CD4-positive, alpha-beta T cell treated with Interleukin-15 for 1 hour (primary cell): ENCODE results near the gene CCDC15.
A peak's percentile ranks its signal among the peaks of the same experiment; 100 is the strongest.

Experiments
- DNase-seq: peaks from one replicate; pipeline ENCODE4 v3.0.0-alpha.2; 2020

The CCDC15 gene, protein sequence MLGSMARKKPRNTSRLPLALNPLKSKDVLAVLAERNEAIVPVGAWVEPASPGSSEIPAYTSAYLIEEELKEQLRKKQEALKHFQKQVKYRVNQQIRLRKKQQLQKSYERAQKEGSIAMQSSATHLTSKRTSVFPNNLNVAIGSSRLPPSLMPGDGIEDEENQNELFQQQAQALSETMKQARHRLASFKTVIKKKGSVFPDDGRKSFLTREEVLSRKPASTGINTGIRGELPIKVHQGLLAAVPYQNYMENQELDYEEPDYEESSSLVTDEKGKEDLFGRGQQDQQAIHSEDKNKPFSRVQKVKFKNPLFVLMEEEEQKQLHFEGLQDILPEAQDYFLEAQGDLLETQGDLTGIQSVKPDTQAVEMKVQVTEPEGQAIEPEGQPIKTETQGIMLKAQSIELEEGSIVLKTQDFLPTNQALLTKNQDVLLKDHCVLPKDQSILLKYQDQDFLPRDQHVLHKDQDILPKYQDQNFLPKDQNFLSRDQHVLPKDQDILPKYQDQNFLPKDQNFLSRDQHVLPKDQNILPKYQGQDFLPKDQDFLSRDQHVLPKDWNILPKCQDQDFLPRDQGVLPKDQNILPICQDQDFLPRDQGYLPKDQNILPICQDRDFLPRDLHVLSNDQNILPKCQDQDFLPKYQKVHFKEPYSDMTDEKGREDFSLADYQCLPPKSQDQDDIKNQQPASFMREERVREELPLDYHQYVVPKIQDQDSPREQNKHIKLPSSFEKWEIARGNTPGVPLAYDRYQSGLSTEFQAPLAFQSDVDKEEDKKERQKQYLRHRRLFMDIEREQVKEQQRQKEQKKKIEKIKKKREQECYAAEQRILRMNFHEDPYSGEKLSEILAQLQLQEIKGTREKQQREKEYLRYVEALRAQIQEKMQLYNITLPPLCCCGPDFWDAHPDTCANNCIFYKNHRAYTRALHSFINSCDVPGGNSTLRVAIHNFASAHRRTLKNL

DNA sequence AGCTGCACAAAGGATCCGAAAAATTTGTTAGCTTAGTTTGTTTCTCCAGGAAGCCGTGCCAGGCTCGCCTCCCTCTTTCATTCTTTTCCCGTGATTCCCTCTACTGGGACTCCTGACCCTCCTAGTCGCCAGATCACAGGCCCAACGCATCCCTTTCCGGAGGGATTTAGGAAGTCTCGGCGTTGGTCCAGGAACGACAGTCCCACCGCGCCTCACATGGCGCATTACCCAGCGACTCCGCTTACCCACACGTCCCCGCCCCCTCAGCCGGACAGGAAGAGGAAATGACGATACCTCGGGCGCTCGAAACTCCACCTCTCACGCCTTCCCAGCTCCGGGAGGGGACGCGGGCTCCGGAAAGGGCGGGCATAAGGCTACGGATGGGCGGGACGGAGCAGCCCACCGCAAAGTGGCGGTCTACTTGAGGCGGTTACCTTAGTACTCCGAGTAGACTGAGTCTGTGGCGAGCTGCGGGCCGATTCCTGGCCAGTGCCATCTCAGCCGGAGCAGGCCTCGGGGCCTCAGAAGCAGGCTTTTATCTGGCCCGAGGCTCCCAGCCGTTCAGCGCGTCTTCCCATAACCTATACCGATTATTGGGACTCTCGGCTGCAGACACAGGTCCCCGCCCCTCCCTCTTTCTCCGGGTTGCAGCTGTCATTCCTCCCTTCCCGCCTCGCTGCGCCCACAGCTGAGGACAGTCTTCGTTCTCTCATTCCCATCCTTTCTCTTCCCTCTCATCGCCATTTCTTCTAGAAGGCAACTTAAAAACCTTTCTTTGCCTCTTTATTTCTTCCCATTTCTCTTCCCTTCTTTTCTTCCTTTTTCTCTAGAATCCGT is at the start of gene CCDC15:
Gene CCDC15 (plus strand): TSS at position 450 of the 837 bp plus-strand sequence. CDS start 531 bp downstream, outside the sequence.
- DNase-seq, result peak; percentile 94

DNA sequence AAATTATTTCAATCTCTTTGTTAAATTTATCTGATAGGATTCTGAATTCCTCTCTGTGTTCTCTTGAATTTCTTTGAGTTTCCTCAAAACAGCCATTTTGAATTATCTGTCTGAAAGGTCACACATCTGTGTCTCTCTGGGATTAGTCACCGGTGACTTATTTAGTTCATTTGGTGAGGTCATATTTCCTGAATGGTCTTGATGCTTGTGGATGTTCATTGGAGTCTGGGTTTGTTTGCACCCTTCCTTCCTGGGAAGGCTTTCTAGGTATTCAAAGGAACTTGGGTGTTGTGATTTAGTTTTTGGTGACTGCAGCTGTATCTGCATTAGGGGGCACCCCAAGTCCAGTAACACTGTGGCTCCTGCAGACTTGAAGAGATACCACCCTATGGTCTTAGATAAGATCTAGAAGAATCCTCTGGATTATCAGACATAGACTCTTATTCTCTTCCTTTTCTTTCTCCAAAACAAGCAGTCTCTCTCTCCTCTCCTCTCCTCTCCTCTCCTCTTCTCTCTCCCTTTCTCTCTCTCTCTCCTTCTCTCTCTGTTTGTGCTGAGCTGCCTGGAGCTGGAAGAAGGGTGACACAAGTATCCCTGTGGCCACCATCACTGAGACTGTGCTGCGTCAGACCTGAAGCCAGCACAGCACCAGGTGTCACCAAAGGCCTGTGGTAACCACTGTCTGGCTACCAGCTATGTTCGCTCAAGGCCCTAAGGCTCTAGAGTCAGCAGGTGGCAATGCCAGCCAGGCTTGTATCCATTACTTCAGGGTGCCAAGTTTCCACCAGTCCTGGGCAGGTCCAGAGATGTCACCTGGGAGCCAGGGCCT is 38.2 kb upstream of the CCDC15 start:
- no peak for DNase-seq

DNA sequence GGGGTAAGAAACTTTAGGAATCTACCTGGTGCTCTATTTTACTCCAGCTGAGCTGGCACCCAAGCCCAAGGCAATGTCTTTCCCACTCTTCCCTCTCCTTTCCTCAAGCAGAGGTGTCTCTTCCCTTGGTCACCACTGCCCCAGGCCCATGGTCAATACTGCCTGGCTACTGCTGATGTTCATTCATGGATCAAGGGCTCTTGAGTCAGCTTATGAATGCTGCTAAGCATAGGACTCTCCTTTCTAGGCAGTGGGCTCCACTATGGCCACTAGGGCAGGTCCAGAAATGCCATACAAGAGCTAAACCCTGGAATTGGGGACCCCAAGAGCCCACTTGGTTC is 37.7 kb upstream of the CCDC15 start:
- DNase-seq, result no peak

DNA sequence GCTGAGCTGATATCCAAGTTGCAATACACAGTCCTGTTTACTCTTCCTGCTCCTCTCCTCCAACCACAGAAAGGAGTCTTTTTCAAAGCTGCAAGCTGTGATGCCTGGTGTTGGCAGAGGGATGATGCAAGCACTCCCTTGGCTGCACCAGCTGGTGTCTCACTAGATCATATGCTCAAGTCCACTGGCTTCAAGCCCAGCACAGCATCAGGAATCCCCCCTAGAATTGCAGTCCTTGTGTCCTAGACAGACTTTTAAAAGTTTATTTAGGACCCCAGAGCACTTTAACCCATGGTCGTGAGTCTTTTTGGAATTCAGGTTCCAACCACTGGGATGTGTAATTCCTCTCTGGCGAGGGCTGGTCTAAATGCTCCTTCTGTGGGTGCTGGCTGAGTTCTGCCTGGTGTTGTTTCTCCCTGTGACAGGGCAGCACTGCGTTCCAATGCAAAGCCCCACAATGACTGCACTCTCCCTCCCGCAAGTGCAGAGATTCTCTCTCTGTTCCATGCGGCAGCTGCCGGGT is 36.8 kb upstream of the CCDC15 start:
- DNase-seq, result no peak

DNA sequence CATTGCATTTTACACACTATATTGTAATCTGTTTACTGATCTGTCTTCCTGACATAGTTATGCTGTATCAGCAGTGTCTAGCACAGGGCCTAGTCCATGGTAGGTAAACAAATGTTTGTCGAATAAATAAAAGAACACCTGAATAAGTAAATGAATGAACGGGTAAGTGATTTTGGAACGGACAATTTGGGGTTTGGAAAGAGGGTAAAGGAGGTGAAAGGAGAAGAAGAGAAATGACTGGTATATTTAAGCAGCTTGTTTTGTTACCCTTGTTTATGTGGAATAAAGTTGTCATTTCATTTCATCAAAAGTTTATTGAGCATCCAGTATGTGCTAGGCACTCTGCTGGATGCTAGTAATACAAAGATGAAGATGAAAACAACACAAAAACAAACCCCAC is 35.1 kb upstream of the CCDC15 start, which contains the start of gene HEPN1:
Gene HEPN1 (plus strand): TSS at position 301 of the 400 bp plus-strand sequence.
- no peak for DNase-seq

DNA sequence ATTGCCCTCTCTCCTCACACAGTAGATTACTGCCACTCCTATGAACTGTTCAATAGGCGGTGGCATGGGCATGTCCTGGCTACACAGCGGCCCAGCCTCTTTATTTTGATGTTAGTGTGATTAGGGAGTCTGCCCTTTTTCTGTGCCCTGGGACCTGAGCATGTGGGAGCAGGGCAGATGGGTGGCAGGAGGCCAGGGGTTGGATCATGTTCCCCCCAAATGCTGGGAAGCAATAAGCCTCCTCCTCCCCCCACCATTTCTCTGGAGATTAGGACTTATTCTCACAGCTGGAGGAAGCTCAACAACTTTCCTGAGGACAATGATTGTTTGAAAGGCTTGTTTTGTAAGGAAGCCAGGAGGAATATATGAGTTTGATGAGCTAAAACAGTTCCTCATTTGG is 34.1 kb upstream of the CCDC15 start:
- DNase-seq, result no peak

DNA sequence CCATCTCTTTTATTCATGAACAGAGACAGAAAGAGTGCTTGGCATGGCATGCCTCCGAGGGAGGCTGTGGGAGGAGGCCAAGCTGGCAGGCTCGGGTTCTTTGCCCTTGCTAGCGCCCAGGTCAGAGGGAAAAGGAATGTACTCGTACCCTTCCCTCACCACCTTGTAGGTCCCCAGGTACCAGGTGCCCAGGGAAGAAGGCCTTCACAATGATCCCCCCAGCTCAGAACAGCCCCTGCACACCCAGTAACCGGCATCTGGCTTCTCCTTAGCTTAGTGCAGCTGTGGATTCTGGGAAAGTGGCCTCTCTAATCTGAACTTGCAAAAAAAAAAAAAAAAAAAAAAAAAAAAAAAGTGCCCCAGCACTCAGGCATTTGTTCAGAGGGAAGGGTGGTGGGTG is 33.6 kb upstream of the CCDC15 start:
- no peak for DNase-seq

DNA sequence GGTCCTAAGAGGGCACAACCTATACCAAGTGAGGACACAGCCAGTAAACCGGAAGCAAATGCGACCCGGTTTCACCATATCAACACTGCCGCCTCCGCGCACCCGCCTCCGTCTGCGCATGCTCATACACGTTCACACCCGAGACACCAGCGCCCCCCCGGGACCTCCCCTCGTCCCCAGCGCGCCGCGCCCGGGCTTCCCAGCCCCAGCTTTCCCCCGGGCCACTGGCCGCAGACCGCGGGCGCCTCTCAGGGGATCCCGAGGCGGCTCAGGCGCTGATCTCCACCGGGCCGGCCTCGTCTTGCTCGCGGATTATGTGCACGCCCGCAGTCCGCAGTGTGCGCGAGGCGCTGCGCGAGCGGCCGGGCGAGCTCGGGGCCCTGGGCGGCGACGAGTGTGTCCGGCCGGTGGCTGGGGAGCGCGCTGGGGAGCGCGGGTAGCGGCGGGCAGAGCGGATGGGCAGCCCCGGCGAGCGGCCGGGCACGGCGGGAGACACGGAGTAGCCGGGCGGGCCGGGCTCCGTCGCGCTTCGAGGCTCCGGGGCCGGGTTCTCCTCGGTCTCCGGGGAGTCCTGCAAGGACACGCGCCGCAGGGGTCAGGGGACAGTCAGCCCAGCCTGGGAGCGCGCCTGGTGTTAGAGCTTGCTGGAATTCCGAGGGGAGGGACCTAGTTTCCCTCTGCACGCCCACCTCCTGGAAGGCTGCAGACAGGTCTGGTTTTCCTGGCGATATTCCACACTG is 33.0 kb upstream of the CCDC15 start:
- peak; percentile 85 for DNase-seq

DNA sequence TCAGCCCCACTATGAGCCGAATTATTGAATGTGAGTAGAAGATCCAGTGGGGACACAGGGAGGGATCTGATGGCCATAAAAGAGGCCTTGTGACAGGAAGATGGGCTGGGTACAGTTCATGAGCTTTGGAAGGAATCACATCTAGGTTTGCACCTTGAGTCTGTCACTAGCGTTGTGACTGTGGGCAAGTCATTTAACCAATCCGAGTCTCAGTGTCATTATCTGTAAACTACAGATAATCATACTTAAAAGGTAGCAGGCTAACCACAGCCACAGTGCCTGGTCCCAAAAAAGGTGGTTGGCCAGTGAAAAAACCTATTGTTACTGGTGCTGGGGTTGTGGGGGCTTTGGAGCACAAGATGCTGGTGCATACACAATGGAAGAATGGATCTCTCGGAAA is 31.2 kb upstream of the CCDC15 start:
- no peak for DNase-seq

DNA sequence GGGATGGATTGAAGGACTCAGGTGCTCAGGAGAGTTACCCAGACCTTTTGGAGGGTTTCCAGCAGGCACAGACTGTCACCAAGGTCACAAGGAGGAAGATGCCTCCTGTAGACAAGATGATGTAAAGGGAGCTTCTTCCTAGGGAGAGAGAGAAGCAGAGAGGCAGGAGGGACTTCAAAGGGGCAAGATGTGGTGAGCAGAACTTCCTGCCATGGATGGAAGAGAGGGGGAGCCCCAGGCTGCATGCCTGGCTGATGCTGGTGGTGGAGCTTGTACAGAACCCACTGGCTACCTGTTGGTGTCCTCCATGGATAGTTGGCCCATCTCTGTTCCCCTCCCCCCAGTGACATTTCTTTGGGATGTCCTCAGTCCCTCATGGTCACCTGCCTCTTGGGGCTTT is 30.7 kb upstream of the CCDC15 start:
- no peak for DNase-seq

DNA sequence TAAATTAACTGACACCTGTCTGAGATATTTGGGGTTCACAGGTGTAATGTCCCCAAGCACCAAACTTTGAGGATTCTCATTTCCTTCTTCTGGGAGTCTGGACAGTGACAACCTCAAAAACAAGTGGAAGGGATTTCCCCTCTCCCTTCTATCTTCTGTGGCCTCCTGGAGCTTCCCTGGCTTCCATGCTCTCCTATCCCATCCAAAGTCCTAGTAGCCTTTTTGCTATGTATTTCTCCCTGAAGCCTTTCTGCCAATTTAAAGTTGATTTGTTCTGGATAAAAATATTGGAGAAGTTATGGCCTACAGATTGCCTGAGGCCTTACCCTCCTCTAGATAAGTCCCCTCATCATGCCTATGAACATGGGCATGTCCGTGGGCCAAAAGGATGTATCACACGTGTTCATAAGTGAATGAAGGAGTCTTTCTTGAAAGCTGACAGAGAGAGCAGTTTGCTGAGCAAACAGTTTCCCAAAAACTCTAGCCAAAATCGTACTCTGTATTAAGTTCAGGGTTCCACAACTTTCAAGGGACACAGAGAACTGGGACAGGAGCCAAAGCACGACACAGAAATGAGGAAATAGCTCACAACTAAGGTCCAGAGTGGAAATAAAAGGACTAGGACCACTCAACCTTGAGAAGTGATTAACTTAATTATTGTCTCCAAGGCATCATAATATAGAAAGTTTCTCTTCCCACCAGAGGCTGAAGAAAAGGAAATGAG is 24.9 kb upstream of the CCDC15 start:
- no peak for DNase-seq

DNA sequence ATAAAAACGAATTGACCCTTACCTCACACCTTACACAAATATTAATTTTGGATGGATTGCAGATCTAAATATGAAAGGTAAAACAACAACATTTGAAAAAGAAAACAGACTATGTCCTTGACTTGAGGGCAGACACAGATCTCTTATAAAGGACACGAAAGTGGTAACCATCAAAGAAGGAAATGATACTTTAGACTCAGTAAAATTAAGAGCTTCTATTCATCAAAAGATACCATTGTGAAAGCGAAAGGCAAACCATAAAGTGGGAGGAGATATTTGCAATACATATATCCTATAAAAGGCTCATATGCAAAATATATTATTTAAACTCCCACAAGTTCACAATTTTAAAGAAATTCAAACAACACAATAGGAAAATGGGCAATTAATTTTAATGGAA is 23.2 kb upstream of the CCDC15 start:
- no peak for DNase-seq

DNA sequence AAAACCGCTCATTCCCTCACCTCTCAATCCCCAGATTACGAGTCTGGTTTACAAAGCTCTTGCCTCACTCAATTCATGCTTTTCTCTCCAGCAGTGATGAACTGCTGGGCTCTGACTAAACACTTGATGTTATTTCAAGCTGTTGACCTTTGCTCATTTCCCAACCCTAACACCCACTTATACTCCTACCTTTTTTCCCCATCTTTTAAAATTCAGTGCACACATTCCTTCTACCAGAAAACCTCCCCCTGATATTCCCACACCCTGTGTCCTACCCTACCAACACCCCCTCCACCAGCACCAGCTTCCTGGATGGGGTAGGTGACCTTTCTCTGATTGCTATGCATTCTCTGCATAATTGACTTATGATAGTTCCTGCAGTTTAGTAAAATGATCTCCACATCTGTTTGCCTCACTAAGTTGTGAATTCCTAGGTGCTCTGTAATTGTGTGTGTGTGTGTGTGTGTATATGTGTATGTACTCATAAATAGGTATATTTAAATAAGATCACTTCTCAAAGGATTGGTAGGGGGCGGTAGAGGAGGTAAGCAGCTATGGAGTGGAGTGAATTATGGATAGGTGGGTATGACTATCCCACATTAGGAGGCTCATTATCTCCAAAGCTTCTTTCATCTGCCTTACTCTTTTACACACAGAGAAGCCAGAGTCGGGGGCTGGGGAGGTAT is 19.0 kb upstream of the CCDC15 start:
- DNase-seq, result no peak

DNA sequence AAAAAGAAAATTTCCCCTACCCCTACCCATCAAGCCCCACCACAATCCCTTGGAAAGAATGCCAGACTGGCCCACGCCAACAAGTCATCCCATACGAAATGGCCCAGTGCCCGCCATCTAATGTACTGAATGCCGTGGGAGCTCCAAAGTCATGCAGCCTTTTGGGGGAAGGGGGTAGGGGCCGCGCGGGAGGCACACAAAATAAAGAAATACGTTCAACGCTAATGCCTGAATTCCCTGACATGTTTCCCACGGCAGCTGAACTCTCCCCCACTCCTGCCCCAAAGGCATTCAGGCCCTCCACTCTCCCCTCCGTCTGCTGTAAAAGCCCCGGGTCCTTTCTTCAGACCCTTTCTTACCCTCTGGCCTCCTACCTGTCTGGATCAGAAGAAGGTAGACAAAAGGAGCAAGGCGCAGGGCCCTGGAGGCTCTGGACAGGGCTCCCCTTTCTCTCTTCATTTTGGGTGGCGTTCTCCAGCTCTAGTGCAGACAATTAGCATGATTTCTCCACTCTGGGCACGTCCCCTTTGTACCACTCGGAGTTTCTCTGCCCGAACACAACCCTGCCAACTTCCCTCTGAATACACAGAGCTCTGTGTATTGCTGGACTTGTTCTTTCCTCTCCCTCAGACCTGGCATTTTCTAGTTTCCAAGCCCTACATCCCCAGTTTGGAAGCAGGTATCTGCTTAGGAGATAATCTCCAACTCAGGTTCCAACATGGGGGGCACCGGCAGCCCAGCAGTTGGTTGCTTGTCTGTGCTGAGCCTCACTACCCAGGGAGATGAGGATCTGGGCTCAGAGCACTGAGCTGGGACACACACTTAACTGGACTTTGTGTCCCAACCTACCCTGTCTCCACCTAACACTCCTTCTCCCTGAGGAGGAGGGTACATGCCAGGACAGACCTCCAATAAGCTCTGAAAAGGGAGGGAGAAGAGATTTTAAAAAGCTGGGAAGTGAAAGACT is 18.2 kb upstream of the CCDC15 start, which contains the start of gene HEPACAM:
Gene HEPACAM (minus strand): TSS at position 500 of the 967 bp plus-strand sequence. CDS start 41 bp downstream, at position 459.
- DNase-seq, result no peak

DNA sequence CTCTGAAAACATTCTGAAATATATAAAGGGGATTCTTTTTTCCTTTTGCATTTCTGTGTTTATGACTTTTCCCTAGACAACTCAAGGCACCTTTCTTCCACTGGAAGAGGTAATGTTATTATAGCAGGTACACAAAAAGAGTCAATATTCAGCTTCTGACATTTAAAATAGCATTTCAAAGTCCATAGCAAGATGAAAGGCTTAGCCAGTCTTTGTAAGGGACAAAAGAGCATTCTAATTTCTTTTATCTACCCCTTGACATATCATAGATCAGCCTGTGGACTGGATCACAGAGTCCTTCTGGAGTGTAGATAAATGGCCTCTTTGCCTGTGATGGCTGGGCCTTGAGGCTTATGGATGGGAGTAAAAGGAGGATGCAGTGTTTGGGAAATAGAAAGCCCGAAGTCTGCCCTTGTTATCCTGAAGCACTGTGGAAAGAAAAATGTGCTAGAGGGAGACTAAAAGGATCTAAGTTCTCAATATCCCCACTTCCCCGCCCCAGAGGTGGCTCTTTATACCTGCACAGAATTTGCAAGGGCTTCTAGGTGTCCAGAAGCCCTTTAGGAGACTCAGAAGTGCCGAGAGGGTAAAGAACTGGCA is 16.6 kb upstream of the CCDC15 start:
- no peak for DNase-seq

DNA sequence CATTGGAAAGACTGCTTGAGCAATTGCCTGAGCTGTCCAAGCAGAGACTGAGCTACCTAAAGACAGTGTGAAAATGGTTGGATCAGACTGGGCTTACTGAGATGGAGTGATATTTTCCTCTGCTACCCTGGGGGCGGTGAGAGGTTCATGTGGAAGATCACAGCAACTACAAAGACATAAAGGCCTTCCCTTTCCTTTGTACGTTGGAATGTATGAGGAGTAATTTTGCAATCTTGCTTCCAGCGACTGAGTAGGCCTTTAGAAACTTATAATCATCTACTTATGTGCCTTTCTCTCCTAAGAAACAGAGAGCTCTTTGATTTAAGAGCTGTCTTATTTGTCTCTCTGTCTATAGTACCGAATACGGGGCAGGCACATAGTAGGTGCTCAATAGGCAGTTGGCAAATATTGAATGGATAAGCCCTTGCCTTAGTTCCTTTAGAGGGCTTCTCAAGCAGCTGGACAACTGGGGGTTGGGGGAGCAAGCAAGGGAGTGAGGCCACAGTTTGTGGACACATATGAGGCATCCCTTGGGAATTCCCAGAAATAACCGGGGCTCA is 15.7 kb upstream of the CCDC15 start:
- no peak for DNase-seq

DNA sequence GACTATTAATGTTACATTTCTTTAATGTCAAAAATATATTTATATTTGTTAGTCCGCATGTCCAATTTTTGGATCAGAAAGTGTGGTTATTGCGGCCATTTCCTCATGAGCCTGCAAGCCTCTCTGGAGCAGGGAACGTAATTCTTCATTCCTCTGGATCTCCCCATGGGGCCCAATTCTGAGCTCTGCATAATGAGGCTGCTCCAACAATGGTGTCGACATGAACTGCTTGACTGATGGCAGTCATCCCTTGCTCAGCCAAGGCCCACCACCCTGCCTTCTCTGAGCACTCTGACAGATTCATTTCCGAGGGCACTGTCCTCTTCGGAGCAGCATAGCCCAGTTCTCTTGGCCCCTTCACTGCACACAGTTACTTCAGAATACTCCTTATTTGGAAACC is 15.0 kb upstream of the CCDC15 start:
- no peak for DNase-seq

DNA sequence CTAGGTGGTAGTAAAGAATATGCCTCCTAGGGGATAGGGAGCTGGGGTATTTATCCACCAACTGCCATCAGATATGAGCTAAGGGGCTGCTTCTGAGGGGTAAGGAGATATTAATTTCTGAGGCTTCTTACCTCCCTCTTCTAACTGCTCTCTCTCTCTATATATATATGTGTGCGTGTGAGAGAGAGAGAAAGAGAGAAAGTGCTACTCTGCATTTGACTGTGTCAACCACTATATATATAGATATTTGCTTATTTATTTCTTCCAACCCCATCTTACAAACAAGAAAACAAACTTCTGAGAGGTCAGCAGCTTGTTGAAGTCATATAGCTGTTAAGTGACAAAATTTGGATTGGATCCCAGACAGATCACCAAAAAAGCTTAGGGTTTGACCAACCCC is 12.3 kb upstream of the CCDC15 start:
- DNase-seq, result no peak
